Fibroblast of lung (primary cell): ENCODE results near the gene TNPO3. TPM values are rescaled to one million over a fixed set of nuclear protein-coding genes. Genes with fewer than 3 reads are reported as not detected.
A peak's percentile ranks its signal among the peaks of the same experiment; 100 is the strongest.

ENCODE experiments used
- DNase-seq, 2 donors: peaks; one replicate each; pipeline versions ENCODE4 v3.0.0 to v3.0.0-alpha.2; 2010; ENCODE audit warnings: low read depth in 2 of 2
- H2AFZ ChIP-seq: 2 replicates; pipeline ENCODE4 v1.5.1; 2012; ENCODE audit warnings: low read length, control low read depth, inconsistent platforms
- H3K27ac ChIP-seq: 2 replicates; pipeline ENCODE4 v1.5.1; 2011; ENCODE audit warnings: low read length, control low read depth; ENCODE audit not compliant: insufficient read depth
- H3K27me3 ChIP-seq: 2 replicates; pipeline ENCODE4 v1.5.1; 2011; ENCODE audit warnings: mild to moderate bottlenecking, low read length; ENCODE audit not compliant: control insufficient read depth, insufficient read depth
- H3K36me3 ChIP-seq: 2 replicates; pipeline ENCODE4 v1.5.1; 2011; ENCODE audit warnings: low read length; ENCODE audit not compliant: control insufficient read depth, insufficient read depth
- H3K4me1 ChIP-seq: 2 replicates; pipeline ENCODE4 v1.5.1; 2011; ENCODE audit warnings: low read length; ENCODE audit not compliant: control insufficient read depth, insufficient read depth; ENCODE audit errors: extremely low read depth
- H3K4me2 ChIP-seq: 2 replicates; pipeline ENCODE4 v1.5.1; 2011; ENCODE audit warnings: low read length, control low read depth; ENCODE audit not compliant: insufficient read depth; ENCODE audit errors: extremely low read depth
- H3K4me3 ChIP-seq, 4 experiments: fragments of 200-600 bp in 1 of 4; sonication (generic) in 1 of 4; replicated peaks in 1 of 4; 2 replicates each; pipeline ENCODE4 v1.5.1; 2011 to 2016; ENCODE audit warnings: low read length in 4 of 4, low read depth in 3 of 4, mild to moderate bottlenecking in 3 of 4, control low read depth in 2 of 4, inconsistent platforms in 1 of 4, mixed read lengths in 1 of 4; ENCODE audit not compliant: insufficient read depth in 1 of 4; ENCODE audit errors: control extremely low read depth in 1 of 4
- H3K79me2 ChIP-seq: 2 replicates; pipeline ENCODE4 v1.5.1; 2012; ENCODE audit warnings: mild to moderate bottlenecking, low read length, inconsistent platforms; ENCODE audit not compliant: control insufficient read depth, insufficient read depth
- H3K9ac ChIP-seq: 2 replicates; pipeline ENCODE4 v1.5.1; 2011; ENCODE audit warnings: mild to moderate bottlenecking, low read length, control low read depth; ENCODE audit not compliant: insufficient read depth
- H3K9me3 ChIP-seq: 2 replicates; pipeline ENCODE4 v1.5.1; 2012; ENCODE audit warnings: low read depth, low read length; ENCODE audit not compliant: control insufficient read depth, insufficient read depth
- H4K20me1 ChIP-seq: 2 replicates; pipeline ENCODE4 v1.5.1; 2011; ENCODE audit warnings: low read length; ENCODE audit not compliant: control insufficient read depth, insufficient read depth; ENCODE audit errors: extremely low read depth
- CTCF ChIP-seq, 2 donors: IDR thresholded peaks in 1 of 2; conservative IDR thresholded peaks in 1 of 2; 1 replicate in 1 of 2; 2 replicates in 1 of 2; pipeline ENCODE4 v1.5.1; 2011 to 2012; ENCODE audit warnings: low read length in 2 of 2, control low read depth in 1 of 2, inconsistent platforms in 1 of 2, low read depth in 1 of 2, mild to moderate bottlenecking in 1 of 2
- EZH2 ChIP-seq: IDR thresholded peaks from 2 replicates; pipeline ENCODE4 v1.5.1; 2012; ENCODE audit warnings: low read length, control low read depth, mild to moderate bottlenecking; ENCODE audit errors: missing control alignments
- polyA plus RNA-seq, 2 donors: library from polyadenylated mRNA; depleted of rRNA in 1 of 2; stranded (reverse) in 1 of 2; unstranded in 1 of 2; fragments of >200 nt; gene quantifications; 2 replicates each; pipeline ENCODE4 v1.2.1, GENCODE V29; 2011 to 2012; ENCODE audit warnings: missing spikeins in 1 of 2
- total RNA-seq: library from RNA; depleted of rRNA; stranded (reverse); fragments of >200 nt; gene quantifications from 2 replicates; pipeline ENCODE4 v1.2.1, GENCODE V29; 2014

TNPO3 gene
- total and polyA plus RNA-seq, 2 donors (not counting 1 experiment from before 2014, with no cell fraction given) = 39.1 to 73.5 TPM

- Histone ChIP-seq H3K4me1 (no peaks in the 10 kb centered on the region), H3K9me3 (no peaks in the 10 kb centered on the region), H3K9ac (no peak overlapping the region), H3K4me3 (no peak overlapping the region), H3K27me3 (peaks cover 13% of the 10 kb centered on the region), H3K79me2 (no peaks in the 10 kb centered on the region), H4K20me1 (no peaks in the 10 kb centered on the region), H3K4me2 (no peak overlapping the region), H3K27ac (no peak overlapping the region), H2AFZ (no peak overlapping the region), H3K36me3 (no peaks in the 10 kb centered on the region)
- TF ChIP-seq CTCF (conservative IDR thresholded peaks at IDR 0.05 in 1 of 2, IDR thresholded peaks at IDR 0.05 in 1 of 2; ENCODE audit: low read depth in 1 of 2, low read length in 2 of 2) = no peak
- TF ChIP-seq EZH2 = no peak
- DNase-seq = no peak
These were observed 147.9 kb downstream of the TNPO3 start for GRCh38 chr7:128906766-128907559.

DNA sequence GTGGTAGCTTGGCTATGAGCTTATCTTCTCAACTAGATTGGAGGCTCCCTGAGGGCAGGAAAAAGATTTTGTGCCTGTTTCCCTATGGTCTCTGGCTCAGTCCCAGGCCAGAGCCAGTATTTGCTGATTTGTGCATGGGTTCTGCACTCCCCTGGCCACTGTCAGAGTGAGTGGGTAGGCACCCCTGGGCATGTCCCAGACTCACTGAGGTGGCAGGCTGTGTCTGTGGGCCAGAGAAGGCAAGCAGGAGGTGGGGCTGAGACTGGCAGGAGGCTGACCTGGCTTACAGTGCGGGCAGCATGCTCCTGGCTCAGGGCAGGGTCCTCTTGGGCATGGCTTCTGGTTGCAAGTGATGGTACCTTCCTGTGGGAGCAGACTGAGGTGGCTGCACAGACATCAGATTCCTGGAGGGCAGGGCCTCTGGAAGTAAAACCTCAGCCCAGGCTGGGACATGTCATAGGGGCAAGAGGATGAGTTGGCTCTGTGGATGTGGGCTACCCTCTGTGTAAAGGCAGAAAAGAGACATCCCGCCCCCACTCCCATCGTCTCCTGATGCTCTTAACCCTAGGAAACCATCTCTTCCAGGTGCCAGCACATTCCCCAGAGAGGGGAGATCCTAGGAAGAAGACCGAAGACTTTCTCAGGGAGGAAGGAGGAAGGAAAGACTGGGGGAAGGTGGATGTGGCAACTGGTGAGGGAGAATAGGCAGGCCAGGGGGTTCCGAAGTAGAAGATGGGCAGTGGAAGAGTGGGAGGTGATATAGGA is 148.7 kb downstream of the TNPO3 start:
- no peak overlapping the region for H2AFZ ChIP-seq
- no peak for DNase-seq
- no peaks in the 10 kb centered on the region for H4K20me1 ChIP-seq
- H3K27me3 ChIP-seq = peaks cover 11% of the 10 kb centered on the region
- H3K4me2 ChIP-seq = no peak overlapping the region
- no peaks in the 10 kb centered on the region for H3K36me3 ChIP-seq
- H3K4me3 ChIP-seq = no peak overlapping the region
- no peaks in the 10 kb centered on the region for H3K79me2 ChIP-seq
- H3K27ac ChIP-seq = no peak overlapping the region
- TF ChIP-seq EZH2 = no peak
- no peak for TF ChIP-seq CTCF (conservative IDR thresholded peaks at IDR 0.05 in 1 of 2, IDR thresholded peaks at IDR 0.05 in 1 of 2; ENCODE audit: low read depth in 1 of 2, low read length in 2 of 2)
- H3K4me1 ChIP-seq = no peaks in the 10 kb centered on the region
- H3K9me3 ChIP-seq = no peaks in the 10 kb centered on the region
- H3K9ac ChIP-seq = no peak overlapping the region

GRCh38 chr7:128904381-128905197 is 150.3 kb downstream of the TNPO3 start:
- peak; percentile 35 to 66 for DNase-seq
- TF ChIP-seq CTCF (conservative IDR thresholded peaks at IDR 0.05 in 1 of 2, IDR thresholded peaks at IDR 0.05 in 1 of 2; ENCODE audit: low read depth in 1 of 2, low read length in 2 of 2) (peak; percentile 49 to 66), EZH2 (no peak)
- Histone ChIP-seq H3K9ac (no peak overlapping the region), H3K4me3 (no peak overlapping the region), H3K27me3 (peaks cover 6% of the 10 kb centered on the region), H3K27ac (no peak overlapping the region), H3K79me2 (no peaks in the 10 kb centered on the region), H3K4me2 (no peak overlapping the region), H4K20me1 (no peaks in the 10 kb centered on the region), H2AFZ (no peak overlapping the region), H3K9me3 (no peaks in the 10 kb centered on the region), H3K4me1 (no peaks in the 10 kb centered on the region), H3K36me3 (no peaks in the 10 kb centered on the region)
